C1 segment of cervical spinal cord (tissue), 14 donors: ENCODE data around the gene N4BP2.
"Not testable (repeated sequence)": the region's sequence is repeated elsewhere in the genome, so short reads cannot be mapped to it uniquely, and the experiment has no call there.

Experiments
- DNase-seq, 14 donors: peaks; one replicate each; lab custom pipeline; 2025; lab: John Stamatoyannopoulos, UW

Gene N4BP2

DNA sequence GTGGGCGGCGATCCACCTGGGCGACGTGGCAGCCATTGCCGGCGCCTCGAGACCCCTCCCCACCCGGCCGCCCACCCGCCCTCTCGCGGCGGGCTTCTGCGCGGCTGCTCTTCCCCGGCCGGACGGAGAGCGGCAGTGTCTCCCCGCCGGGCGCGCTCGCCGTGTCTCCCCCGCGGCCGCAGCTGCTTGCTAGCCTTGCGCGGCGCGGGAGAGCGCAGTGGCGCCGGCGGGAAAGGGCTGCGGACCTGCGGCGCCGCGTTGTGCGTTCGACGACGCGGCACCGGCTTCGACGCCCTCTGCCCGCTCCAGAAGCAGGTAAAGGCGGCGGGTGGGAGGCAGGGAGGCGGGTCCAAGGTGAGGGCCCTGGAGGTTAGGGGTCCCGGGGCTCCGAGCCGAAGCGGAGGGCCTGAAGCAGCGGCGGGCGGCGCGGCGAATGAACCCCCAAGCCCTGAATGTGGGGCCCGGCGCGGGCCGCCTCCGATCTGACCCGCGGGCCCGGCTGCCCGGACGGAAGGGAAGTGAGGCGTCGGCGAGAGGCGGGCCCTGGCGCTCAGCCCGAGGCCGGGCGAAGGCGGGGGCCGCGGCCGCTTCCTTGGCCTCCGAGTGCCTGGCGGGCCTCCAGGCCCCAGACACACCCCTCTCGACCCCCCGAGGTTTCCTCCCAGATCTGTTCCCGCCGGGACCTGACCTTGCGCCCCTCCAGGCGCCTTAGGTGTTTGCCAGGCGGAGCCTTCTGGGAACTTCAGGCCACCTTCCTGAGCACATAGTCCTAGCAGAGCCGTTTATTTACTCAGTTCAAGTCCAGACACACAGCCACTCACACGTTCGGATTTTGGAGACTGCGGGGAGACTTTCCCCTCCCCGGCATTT is at the start of gene N4BP2:
N4BP2 (plus strand) TSS at position 135 of the 870 bp plus-strand sequence. CDS start 40,491 bp downstream, outside the sequence.
- peak; percentile 37 to 84 (median 66) for DNase-seq

DNA sequence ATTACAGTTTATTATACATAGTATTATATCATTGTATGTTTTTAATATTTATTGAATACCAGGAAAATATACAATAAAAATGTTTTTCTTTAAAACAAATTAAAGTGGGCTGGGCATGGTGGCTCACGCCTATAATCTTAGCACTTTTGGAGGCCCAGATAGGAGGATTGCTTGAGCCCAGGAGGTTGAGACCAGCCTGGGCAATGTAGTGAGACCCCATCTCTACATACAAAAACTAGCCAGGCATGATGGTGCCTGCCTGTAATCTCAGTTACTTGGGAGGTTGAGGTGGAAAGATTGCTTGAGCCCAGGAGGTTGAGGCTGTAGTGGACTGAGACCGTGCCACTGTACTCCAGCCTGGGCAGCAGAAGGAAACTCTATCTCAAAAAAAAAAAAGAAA is 40.6 kb upstream of the N4BP2 start:
- no peak for DNase-seq

GRCh38 chr4:40020221-40020620 is 36.4 kb upstream of the N4BP2 start:
- DNase-seq = no peak

GRCh38 chr4:40021116-40021515 is 35.5 kb upstream of the N4BP2 start:
- DNase-seq = not testable (repeated sequence)

DNA sequence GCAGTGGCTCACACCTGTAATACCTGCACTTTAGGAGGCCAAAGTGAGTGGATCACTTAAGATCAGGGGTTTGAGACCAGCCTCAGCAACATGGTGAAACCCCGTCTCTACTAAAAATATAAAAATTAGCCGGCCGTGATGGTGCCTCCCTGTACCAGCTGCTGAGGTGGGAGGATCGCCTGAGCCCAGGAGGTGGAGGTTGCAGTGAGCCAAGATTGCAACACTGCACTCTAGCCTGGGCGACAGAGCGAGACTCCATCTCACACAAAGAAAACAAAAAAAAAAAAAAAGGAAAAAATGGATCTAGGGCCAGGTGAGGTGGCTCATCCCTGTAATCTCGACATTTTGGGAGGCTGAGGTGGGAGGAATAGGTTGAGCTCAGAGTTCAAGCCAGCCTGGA is 32.6 kb upstream of the N4BP2 start:
- DNase-seq = not testable (repeated sequence)

DNA sequence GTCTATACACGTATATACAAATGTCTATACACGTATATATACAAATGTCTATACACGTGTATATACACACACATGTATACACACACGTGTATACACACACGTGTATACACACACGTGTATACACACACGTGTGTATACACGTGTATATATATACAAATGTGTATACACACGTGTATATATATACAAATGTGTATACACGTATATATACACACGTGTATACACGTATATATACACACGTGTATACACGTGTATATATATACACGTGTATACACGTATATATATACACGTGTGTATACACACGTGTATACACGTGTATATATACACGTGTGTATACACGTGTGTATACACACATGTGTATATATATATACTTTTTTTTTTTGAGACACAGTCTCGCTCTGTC is 23.9 kb upstream of the N4BP2 start:
- DNase-seq = no peak

DNA sequence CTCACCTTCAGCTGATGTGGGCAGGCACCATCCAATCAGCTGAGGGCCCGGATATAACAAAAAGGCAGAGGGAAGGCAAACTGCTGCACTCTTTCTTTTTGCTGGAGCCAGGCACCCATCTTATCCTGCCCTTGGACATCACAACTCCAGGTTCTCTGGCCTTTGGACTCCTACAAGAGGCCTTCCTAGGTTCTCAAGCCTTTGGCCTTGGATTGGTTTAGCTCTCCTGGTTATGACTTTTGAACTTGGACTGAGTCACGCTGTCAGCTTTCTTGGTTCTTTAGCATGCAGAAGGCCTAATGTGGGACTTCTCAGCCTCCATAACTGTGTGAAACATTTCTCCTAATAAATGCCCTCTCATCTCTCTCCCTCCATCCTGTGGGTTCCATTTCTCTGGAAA is 23.0 kb upstream of the N4BP2 start:
- DNase-seq = no peak

DNA sequence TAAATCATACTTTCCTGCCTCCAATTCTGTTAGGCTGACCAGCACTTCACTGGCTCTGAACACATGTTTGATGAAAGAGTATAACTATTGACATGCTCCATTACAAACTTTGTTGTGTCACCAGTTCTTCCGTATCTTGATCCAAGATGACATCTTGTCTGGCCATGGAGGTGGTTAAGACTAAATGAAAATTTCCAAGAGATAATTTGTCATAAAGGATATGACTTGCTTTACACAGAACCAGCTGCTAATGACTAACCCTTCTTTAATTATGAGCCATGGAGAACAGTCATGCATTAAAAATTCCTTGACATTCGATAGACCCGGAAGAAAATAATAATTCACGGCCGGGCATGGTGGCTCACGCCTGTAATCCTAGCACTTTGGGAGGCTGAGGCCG is 17.7 kb upstream of the N4BP2 start:
- no peak for DNase-seq

DNA sequence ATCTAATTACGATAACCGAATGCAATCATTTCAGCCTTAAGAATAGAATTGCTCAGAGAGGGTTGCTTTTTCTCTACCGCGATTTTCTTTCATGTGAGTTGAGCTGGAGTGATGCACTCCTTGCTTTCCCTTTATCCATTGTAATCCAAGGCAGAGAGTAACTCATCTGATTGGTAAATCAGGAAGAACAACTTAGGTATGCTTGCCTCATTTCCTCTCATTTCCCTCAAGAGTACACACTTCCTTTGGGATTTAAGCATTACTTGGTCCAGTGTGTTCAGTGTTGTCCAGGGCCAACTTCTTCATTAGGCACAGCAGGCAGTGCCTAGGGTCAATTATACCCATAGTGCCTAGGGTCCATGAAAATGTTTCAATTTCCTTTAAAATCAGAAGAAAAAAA is 15.7 kb upstream of the N4BP2 start:
- DNase-seq = no peak

DNA sequence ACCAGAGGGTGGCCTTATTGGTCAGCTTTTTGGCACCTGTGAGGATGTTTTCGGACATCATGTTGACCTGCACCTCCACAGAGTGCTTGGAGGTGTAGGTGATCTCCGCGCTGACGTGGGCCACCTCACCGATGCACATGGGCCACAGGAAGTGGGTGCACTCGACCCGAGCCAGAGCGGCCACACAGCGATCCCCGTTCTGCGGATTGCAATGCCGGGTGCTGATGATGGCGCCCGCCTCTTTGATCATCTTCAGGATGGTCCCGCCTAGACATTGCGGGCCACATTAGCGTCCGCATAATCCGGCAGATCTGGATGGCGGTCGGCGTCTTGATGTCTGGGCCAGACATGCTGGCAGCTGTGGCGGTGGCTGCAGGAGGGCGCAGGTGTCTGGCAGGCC is 12.9 kb upstream of the N4BP2 start:
- DNase-seq = no peak

GRCh38 chr4:40046311-40046980 is 10.2 kb upstream of the N4BP2 start:
- DNase-seq = no peak

DNA sequence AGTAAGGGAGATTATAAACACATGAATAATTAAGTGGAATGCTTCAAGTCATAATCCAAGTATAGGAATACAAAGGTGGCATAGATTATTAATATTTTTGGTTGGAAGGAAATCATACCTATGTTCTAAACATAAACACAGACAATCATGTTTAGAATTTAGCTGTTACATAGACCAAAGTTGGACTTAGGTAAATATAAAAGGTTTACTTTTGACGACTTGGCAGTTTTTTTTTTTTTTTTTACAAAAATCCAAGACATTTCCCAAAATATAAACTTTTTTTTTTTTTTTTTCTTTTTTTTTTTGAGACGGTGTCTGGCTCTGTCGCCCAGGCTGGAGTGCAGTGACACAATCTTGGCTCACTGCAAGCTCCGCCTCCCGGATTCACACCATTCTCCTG is 3.5 kb upstream of the N4BP2 start:
- no peak for DNase-seq

DNA sequence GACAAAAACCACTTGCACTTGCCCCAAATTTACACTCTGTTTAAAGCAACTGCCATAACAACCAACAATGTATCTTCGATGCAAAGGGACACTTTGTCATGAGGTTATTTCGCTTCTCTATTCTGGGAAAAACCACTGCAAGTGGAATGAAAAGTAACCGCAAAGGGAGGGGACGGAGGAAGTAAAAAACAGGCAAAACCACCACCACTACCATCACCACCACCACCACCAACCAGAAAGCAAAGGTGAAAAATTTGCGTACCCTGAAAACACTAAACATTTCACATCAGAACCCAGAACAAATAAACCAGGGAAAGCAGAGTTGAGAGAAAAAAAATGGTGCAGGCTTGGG is 1.2 kb upstream of the N4BP2 start:
- DNase-seq = peak in 3 of 14 donors; percentile 31 to 62 (median 59)

DNA sequence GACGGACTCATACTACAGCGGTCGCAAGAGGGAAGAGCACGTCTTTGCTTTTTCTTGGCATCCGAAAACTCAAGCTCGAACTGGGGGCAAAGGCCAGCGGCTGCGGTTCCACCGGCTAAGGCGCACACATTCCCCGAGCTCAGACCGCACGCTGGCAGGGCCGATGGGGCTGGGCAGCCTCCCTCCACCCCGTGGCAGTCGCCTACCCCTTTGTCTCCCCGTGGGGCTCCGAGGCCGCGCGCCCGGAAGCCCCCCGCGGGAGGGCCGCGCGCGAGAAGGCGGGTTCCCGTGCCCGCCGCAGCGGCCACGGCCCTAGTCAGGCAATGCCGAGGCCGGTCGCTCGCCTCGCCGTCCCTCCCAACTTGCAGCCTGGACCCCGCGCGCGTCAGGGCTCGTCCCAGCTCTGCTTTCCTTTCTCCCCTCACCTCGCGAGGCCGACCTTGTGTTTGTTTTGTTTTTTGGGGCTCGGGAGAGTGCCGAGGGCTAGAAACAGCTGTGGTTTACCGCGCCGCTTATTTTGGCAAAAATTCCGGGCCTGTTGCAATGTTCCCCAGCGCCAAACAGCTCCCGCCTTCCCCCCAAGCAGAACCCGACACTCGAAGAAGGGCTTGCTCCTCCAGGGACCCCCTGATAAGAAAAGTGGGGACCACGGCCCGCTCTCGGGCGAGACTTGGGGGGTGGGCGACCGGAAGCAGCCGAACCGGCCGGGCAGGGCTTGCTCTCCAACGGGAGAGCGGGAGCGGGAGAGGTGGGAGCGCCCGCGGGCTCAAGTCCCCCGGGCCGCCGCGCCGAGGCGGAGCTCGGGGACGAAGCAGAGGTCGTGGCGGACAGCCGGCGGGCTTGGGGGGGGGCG is 561 bp upstream of the N4BP2 start:
- peak in 13 of 14 donors; percentile 4 to 84 (median 70) for DNase-seq

GRCh38 chr4:40057586-40058091 is 989 bp downstream of the N4BP2 start:
- peak in 12 of 14 donors; percentile 25 to 93 (median 59) for DNase-seq

DNA sequence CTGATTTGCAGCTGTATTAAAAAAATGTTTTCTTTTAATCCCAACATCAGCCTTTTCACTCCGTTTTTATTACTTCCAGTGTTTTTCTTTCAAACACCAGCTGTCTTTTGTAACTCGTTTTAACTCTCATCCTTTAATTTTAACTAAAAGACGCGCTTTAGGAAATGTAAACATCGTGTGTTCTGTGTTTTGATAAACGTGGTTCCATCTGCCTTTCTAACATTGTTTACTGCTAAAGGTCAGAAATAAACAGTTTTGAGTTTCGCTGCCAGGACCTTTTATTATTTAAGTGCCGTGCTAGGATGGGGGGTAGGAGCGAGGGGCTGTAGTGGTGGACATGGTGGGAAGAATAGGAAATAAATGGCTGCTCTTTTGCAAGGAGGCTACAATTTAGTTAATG is 1.5 kb downstream of the N4BP2 start:
- peak in 1 of 14 donors; percentile 10 for DNase-seq

DNA sequence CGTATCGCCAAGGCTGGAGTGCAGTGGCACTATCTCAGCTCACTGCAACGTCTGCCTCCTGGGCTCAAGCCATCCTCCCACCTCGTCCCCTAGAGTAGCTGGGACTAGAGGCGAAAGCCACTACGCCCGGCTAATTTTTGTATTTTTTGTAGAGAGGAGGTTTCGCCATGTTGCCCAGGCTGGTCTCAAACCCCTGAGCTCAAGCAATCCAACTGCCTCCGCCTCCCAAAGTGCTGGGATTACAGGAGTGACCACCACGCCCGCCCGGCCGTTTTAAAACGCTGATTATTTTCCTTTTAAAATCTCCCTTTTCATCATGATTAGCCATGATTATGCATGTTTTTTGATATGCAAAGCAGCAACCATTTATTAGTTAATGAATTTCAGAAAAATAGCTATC is 2.2 kb downstream of the N4BP2 start:
- peak in 1 of 14 donors; percentile 12 for DNase-seq

DNA sequence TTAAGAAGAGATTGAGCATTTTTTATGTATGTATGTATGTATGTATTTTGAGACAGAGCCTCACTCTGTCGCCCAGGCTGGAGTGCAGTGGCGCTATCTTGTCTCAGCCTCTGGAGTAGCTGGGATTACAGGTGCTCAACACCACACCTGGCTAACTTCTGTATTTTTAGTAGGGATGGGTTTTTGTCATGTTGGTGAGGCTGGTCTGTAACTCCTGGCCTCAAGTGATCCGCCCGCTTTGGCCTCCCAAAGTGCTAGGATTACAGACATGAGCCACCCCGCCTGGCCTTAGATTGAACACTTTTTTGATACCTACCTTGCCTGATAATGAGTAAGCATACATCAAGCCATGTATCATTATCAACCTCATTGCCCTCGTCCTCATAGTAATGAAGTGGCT is 2.7 kb downstream of the N4BP2 start:
- no peak for DNase-seq

- no peak for DNase-seq
Observed at GRCh38 chr4:40065010-40065409, 8.4 kb downstream of the N4BP2 start.

DNA sequence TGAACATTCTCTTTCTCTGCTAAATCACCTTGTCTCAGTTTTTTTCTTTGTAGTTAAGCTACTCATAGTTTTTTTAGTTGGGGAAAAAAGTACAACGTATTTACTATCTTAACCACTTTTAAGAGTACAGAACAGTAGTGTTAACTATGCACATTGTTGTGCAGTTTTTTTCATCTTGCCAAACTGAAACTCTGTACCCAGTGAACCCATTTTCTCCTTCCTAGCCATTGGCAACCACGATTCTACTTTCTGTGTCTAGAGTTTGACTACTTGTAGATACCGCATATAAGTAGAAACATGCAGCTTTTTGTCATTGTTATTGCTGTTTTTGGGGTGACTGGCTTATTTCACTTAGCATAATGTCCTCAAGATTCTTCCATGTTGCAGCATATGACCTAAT is 10.0 kb downstream of the N4BP2 start:
- DNase-seq = no peak

GRCh38 chr4:40070387-40070786 is 13.7 kb downstream of the N4BP2 start:
- DNase-seq = no peak

DNA sequence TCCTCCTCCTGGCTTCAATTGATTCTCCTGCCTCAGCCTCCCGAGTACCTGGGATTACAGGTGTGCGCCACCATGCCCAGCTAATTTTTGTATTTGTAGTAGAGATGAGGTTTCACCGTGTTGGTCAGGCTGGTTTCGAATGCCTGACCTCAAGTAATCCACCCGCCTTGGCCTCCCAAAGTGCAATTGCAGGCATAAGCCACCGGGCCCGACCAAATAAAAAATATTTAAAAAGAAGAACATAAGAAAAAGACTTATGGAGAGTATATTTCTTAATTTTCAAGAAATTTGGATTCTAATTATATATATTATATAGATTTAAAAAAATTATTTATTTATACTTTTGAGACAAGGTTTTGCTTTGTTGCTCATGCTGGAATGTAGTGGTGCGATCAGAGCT is 29.8 kb downstream of the N4BP2 start:
- DNase-seq = no peak
